HL-60 (cell line): Measurements from ENCODE around the gene MEGF10.

Experiments
- DNase-seq, 2 experiments: peaks; one replicate each; pipeline ENCODE4 v3.0.0-alpha.2; 2010 to 2020; ENCODE audit warnings: low read depth in 1 of 2, low spot score in 1 of 2
- H3K27ac ChIP-seq: fragments of 250-450 bp; sonication (Bioruptor Pico); replicated peaks from 2 replicates; pipeline ENCODE4 v1.5.1; 2020; ENCODE audit warnings: mild to moderate bottlenecking, moderate library complexity
- H3K27me3 ChIP-seq: fragments of 250-450 bp; sonication (Bioruptor Pico); 2 replicates; pipeline ENCODE4 v1.5.1; 2021; ENCODE audit warnings: mild to moderate bottlenecking, moderate library complexity; ENCODE audit not compliant: insufficient read depth, poor library complexity, severe bottlenecking
- H3K4me3 ChIP-seq: replicated peaks from 2 replicates; pipeline ENCODE4 v1.5.1; 2011; ENCODE audit warnings: mild to moderate bottlenecking, control low read depth, low read length; ENCODE audit not compliant: insufficient read depth
- GABPA ChIP-seq: IDR thresholded peaks from 2 replicates; pipeline ENCODE4 v1.6.1; 2012; ENCODE audit warnings: low read depth
- POLR2AphosphoS5 ChIP-seq: IDR thresholded peaks from 2 replicates; pipeline ENCODE4 v1.6.1; 2012; ENCODE audit warnings: low read depth
- SPI1 ChIP-seq: IDR thresholded peaks from 2 replicates; pipeline ENCODE4 v1.6.1; 2012; ENCODE audit warnings: low read depth, mild to moderate bottlenecking, borderline replicate concordance
- TF ChIP-seq, protein P1 (sequence below): IDR thresholded peaks from 2 replicates; pipeline ENCODE4 v1.6.1; 2012; ENCODE audit warnings: low read depth; ENCODE audit not compliant: insufficient replicate concordance
- TF ChIP-seq, protein P2 (sequence below): IDR thresholded peaks from one replicate; pipeline ENCODE4 v1.5.1; 2011; ENCODE audit warnings: low read length, control low read depth, inconsistent platforms; ENCODE audit not compliant: insufficient read depth

MEGF10 gene

GRCh38 chr5:127324756-127325155, 34.2 kb downstream of the MEGF10 start:
- Histone ChIP-seq H3K27ac (no peak overlapping the region), H3K4me3 (no peak overlapping the region), H3K27me3 (no peaks in the 10 kb centered on the region)
- DNase-seq: no peak
- TF ChIP-seq, protein P1, sequence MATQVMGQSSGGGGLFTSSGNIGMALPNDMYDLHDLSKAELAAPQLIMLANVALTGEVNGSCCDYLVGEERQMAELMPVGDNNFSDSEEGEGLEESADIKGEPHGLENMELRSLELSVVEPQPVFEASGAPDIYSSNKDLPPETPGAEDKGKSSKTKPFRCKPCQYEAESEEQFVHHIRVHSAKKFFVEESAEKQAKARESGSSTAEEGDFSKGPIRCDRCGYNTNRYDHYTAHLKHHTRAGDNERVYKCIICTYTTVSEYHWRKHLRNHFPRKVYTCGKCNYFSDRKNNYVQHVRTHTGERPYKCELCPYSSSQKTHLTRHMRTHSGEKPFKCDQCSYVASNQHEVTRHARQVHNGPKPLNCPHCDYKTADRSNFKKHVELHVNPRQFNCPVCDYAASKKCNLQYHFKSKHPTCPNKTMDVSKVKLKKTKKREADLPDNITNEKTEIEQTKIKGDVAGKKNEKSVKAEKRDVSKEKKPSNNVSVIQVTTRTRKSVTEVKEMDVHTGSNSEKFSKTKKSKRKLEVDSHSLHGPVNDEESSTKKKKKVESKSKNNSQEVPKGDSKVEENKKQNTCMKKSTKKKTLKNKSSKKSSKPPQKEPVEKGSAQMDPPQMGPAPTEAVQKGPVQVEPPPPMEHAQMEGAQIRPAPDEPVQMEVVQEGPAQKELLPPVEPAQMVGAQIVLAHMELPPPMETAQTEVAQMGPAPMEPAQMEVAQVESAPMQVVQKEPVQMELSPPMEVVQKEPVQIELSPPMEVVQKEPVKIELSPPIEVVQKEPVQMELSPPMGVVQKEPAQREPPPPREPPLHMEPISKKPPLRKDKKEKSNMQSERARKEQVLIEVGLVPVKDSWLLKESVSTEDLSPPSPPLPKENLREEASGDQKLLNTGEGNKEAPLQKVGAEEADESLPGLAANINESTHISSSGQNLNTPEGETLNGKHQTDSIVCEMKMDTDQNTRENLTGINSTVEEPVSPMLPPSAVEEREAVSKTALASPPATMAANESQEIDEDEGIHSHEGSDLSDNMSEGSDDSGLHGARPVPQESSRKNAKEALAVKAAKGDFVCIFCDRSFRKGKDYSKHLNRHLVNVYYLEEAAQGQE: no peak
- TF ChIP-seq, protein P2, sequence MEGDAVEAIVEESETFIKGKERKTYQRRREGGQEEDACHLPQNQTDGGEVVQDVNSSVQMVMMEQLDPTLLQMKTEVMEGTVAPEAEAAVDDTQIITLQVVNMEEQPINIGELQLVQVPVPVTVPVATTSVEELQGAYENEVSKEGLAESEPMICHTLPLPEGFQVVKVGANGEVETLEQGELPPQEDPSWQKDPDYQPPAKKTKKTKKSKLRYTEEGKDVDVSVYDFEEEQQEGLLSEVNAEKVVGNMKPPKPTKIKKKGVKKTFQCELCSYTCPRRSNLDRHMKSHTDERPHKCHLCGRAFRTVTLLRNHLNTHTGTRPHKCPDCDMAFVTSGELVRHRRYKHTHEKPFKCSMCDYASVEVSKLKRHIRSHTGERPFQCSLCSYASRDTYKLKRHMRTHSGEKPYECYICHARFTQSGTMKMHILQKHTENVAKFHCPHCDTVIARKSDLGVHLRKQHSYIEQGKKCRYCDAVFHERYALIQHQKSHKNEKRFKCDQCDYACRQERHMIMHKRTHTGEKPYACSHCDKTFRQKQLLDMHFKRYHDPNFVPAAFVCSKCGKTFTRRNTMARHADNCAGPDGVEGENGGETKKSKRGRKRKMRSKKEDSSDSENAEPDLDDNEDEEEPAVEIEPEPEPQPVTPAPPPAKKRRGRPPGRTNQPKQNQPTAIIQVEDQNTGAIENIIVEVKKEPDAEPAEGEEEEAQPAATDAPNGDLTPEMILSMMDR: no peak
- TF ChIP-seq SPI1: no peak
- no peak for TF ChIP-seq POLR2AphosphoS5
- TF ChIP-seq GABPA: no peak

DNA sequence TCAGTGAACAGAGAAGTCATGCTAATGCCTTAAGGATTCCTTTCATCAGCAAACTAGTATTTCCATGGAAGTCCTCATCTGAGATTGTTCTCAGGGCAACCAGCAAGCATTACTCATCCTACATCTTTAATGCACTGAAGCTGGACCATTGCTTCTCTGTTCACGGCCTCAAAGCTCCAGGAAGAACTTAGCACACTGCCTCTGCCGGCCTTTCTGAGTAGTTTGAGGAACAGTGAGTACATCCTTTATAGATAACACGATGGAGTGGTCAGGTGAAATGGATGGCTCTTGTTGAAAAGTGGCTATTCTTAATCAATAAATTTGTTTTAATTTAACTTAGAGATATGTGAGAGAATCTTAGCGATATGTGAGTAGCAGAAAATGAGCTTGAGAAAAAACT, 35.8 kb downstream of the MEGF10 start:
- Histone ChIP-seq H3K4me3 (no peak overlapping the region), H3K27ac (no peak overlapping the region), H3K27me3 (no peaks in the 10 kb centered on the region)
- no peak for DNase-seq
- TF ChIP-seq GABPA (no peak), POLR2AphosphoS5 (no peak), SPI1 (no peak)
- TF ChIP-seq, protein P2: no peak
- TF ChIP-seq, protein P1: no peak

DNA sequence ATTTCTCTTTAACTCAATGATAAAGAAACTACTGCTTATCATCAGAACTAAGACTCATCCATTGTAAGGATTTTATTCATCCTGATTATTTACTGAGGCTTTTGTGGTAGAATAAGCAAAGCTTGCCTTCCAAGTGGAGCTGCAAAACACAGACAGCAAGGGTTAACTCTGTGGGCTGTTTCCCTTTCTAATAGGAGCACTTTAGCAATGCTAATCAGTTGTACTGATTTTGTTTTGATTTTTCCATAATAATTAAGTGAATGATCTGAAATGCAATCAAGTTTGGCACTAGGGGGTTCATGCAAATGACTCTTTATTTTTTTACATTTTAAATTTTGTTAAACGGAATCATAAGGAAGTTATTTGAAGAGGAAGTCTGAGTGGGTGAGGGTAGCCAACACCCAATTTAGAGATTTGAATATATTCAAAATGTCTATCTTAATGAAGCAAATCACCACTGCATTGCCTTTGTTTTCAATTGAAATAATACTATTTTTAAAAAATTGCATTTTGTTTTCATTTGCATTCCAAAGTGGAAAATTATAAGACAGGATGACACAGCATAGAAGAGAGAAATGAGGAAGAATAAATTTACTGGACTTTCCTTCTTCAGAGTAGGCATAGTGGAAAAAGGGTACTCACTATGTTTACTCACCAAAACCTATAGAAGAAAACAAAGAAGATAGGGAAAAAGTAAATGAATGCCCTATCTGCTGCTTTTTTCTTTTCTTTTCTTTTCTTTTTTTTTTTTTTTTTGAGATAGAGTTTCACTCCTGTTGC, 36.6 kb downstream of the MEGF10 start:
- H3K27ac ChIP-seq: no peak overlapping the region
- no peak for DNase-seq
- no peaks in the 10 kb centered on the region for H3K27me3 ChIP-seq
- TF ChIP-seq GABPA: no peak
- TF ChIP-seq SPI1: no peak
- TF ChIP-seq, protein P2: no peak
- TF ChIP-seq, protein P1: no peak
- TF ChIP-seq POLR2AphosphoS5: no peak
- no peak overlapping the region for H3K4me3 ChIP-seq
